GM12892 (cell line): ENCODE data around the gene CDC42EP4.

Source experiments
- POLR2A ChIP-seq: IDR thresholded peaks from 2 replicates; pipeline ENCODE4 v1.6.1; 2011; ENCODE audit warnings: low read depth, low read length, control low read depth
- POLR2AphosphoS5 ChIP-seq: IDR thresholded peaks from 2 replicates; pipeline ENCODE4 v1.6.1; 2011; ENCODE audit warnings: low read depth, low read length, control low read depth
- TAF1 ChIP-seq: IDR thresholded peaks from 2 replicates; pipeline ENCODE4 v1.6.1; 2011; ENCODE audit warnings: low read depth, mild to moderate bottlenecking, control low read depth, low read length, borderline replicate concordance

GRCh38 chr17:73292031-73292531 is 19.7 kb downstream of the CDC42EP4 start:
- TF ChIP-seq POLR2AphosphoS5 (no peak), POLR2A (no peak), TAF1 (no peak)
